ENCODE measurements around the gene TANC1. TPM values are rescaled to one million over a fixed set of nuclear protein-coding genes. Genes with fewer than 3 reads are reported as not detected.

The TANC1 gene
- total RNA-seq, 1 experiment from 2014 or later: 2.5 TPM

- no peak overlapping the region for H3K27ac Mint-ChIP-seq
- Histone ChIP-seq H3K56ac (ENCODE audit: insufficient read length, low read depth, low read length) (no peak overlapping the region), H2BK15ac (ENCODE audit: low read depth, low read length) (no peak overlapping the region), H2AFZ (ENCODE audit: low read length) (no peak overlapping the region), H3K79me1 (ENCODE audit: insufficient read depth, low read depth, low read length, poor library complexity, severe bottlenecking) (no peaks in the 10 kb centered on the region), H4K91ac (ENCODE audit: insufficient read length, low read depth, low read length) (no peak overlapping the region), H4K20me1 (ENCODE audit: control insufficient read depth, insufficient read depth, insufficient read length) (no peaks in the 10 kb centered on the region), H3T11ph (ENCODE audit: low read length) (no peak overlapping the region), H4K5ac (ENCODE audit: insufficient read length, low read depth, low read length) (no peak overlapping the region), H2BK20ac (ENCODE audit: low read depth, low read length, poor library complexity, severe bottlenecking) (no peak overlapping the region), H2BK120ac (ENCODE audit: low read depth, low read length, poor library complexity, severe bottlenecking) (no peak overlapping the region), H3K9ac (ENCODE audit: extremely low read depth, insufficient read length, low read length) (no peak overlapping the region), H2BK12ac (ENCODE audit: insufficient read length, low read depth, low read length) (no peak overlapping the region), H2BK5ac (ENCODE audit: insufficient read length, low read length) (no peak overlapping the region), H2AK5ac (ENCODE audit: insufficient read length, low read length) (no peak overlapping the region), H3K27ac (ENCODE audit: insufficient read length, low read depth, low read length) (no peak overlapping the region), H3K4me2 (ENCODE audit: insufficient read depth, insufficient read length, low read length) (no peak overlapping the region), H3K4me1 (ENCODE audit: insufficient read depth, low read length) (no peaks in the 10 kb centered on the region), H3K27me3 (ENCODE audit: insufficient read depth, low read length) (peaks cover 17% of the 10 kb centered on the region; the same call in 1 of the 2 replicates), H3K18ac (ENCODE audit: insufficient read length, low read depth, low read length) (no peak overlapping the region), H3K14ac (ENCODE audit: insufficient read depth, low read length) (no peak overlapping the region), H3K4ac (ENCODE audit: low read depth, low read length) (no peak overlapping the region), H3K79me2 (ENCODE audit: insufficient read depth, low read length) (no peaks in the 10 kb centered on the region), H3K23ac (ENCODE audit: insufficient read length, low read depth, low read length) (no peak overlapping the region), H3K9me3 (ENCODE audit: control insufficient read depth, low read depth, low read length) (no peaks in the 10 kb centered on the region), H4K8ac (replicated peaks; ENCODE audit: insufficient read length, low read depth, low read length) (no peak overlapping the region), H3K23me2 (ENCODE audit: insufficient read length, low read depth, low read length, poor library complexity, severe bottlenecking) (peaks cover 11% of the 10 kb centered on the region)
- no peaks in the 10 kb centered on the region; a peak in 1 of 7 replicates for H3K36me3 Mint-ChIP-seq (ENCODE audit: insufficient read depth in 1 of 3, low read depth in 3 of 3)
- TF ChIP-seq, protein P1, sequence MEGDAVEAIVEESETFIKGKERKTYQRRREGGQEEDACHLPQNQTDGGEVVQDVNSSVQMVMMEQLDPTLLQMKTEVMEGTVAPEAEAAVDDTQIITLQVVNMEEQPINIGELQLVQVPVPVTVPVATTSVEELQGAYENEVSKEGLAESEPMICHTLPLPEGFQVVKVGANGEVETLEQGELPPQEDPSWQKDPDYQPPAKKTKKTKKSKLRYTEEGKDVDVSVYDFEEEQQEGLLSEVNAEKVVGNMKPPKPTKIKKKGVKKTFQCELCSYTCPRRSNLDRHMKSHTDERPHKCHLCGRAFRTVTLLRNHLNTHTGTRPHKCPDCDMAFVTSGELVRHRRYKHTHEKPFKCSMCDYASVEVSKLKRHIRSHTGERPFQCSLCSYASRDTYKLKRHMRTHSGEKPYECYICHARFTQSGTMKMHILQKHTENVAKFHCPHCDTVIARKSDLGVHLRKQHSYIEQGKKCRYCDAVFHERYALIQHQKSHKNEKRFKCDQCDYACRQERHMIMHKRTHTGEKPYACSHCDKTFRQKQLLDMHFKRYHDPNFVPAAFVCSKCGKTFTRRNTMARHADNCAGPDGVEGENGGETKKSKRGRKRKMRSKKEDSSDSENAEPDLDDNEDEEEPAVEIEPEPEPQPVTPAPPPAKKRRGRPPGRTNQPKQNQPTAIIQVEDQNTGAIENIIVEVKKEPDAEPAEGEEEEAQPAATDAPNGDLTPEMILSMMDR (conservative IDR thresholded peaks at IDR 0.05): no peak
- no CpG with 5 or more reads among the region's 8 CpGs for WGBS (ENCODE audit: extremely low coverage, insufficient read length, low lambda C conversion rate)
- H3K4me1 Mint-ChIP-seq: peaks cover 15 to 17% of the 10 kb centered on the region in 2 experiments
- peaks cover 48% of the 10 kb centered on the region for H3K27me3 Mint-ChIP-seq (ENCODE audit: low read depth)
- no peak overlapping the region for H3K4me3 Mint-ChIP-seq
- H3K9me3 Mint-ChIP-seq: no peaks in the 10 kb centered on the region
- DNase-seq: no peak
Measured at GRCh38 chr2:158973116-158973956, 4.9 kb downstream of the TANC1 start.
